Mesenchymal stem cell (in vitro differentiated cells and primary cell): ENCODE data around the gene ITM2A.

Source experiments
- DNase-seq: peaks from one replicate; pipeline ENCODE4 v3.0.0-alpha.2; 2013
- H2AFZ ChIP-seq: one replicate; pipeline ENCODE4 v1.6.1; 2013; ENCODE audit warnings: low read depth, mild to moderate bottlenecking, control low read depth, inconsistent platforms, low read length, moderate library complexity
- H2AK5ac ChIP-seq: 2 replicates; pipeline ENCODE4 v1.6.1; 2013; ENCODE audit warnings: low read length, moderate library complexity, mild to moderate bottlenecking, inconsistent platforms; ENCODE audit not compliant: severe bottlenecking
- H2BK120ac ChIP-seq: one replicate; pipeline ENCODE4 v1.6.1; 2013; ENCODE audit warnings: low read depth, mild to moderate bottlenecking, inconsistent platforms, low read length, moderate library complexity
- H2BK12ac ChIP-seq, 2 experiments: one replicate each; pipeline ENCODE4 v1.6.1; 2013; ENCODE audit warnings: inconsistent platforms in 2 of 2, low read length in 2 of 2, mild to moderate bottlenecking in 2 of 2, moderate library complexity in 2 of 2, control low read depth in 1 of 2
- H2BK15ac ChIP-seq: one replicate; pipeline ENCODE4 v1.6.1; 2013; ENCODE audit warnings: mild to moderate bottlenecking, low read depth, inconsistent platforms; ENCODE audit not compliant: poor library complexity, severe bottlenecking
- H2BK5ac ChIP-seq: 2 replicates; pipeline ENCODE4 v1.6.1; 2013; ENCODE audit warnings: low read depth, mild to moderate bottlenecking, low read length, control low read depth, inconsistent platforms; ENCODE audit not compliant: poor library complexity, severe bottlenecking
- H3K14ac ChIP-seq, 2 experiments: one replicate each; pipeline ENCODE4 v1.6.1; 2013; ENCODE audit warnings: inconsistent platforms in 2 of 2, low read length in 2 of 2, control low read depth in 1 of 2, mild to moderate bottlenecking in 1 of 2, moderate library complexity in 1 of 2
- H3K18ac ChIP-seq, 2 experiments: one replicate each; pipeline ENCODE4 v1.6.1; 2013; ENCODE audit warnings: inconsistent platforms in 2 of 2, low read length in 2 of 2, control low read depth in 1 of 2, low read depth in 1 of 2, mild to moderate bottlenecking in 1 of 2
- H3K23ac ChIP-seq, 2 experiments: one replicate each; pipeline ENCODE4 v1.6.1; 2013; ENCODE audit warnings: inconsistent platforms in 2 of 2, low read length in 2 of 2, mild to moderate bottlenecking in 2 of 2, moderate library complexity in 2 of 2, control low read depth in 1 of 2
- H3K27ac ChIP-seq: 2 replicates; pipeline ENCODE4 v1.5.1; 2013; ENCODE audit warnings: mild to moderate bottlenecking, moderate library complexity, low read length, control low read depth, inconsistent platforms; ENCODE audit not compliant: poor library complexity, severe bottlenecking
- H3K27me3 ChIP-seq, 2 experiments: 2 replicates each; pipeline versions ENCODE4 v1.6.1 to v1.7.0; 2013; ENCODE audit warnings: low read length in 2 of 2, mild to moderate bottlenecking in 2 of 2, moderate library complexity in 2 of 2, control low read depth in 1 of 2, inconsistent platforms in 1 of 2; ENCODE audit not compliant: control insufficient read depth in 1 of 2, insufficient read depth in 1 of 2
- H3K36me3 ChIP-seq, 2 experiments: 2 replicates each; pipeline versions ENCODE4 v1.6.1 to v1.7.0; 2013; ENCODE audit warnings: low read length in 2 of 2, control low read depth in 1 of 2, inconsistent platforms in 1 of 2, low read depth in 1 of 2, mild to moderate bottlenecking in 1 of 2; ENCODE audit not compliant: insufficient read depth in 2 of 2, control insufficient read depth in 1 of 2
- H3K4ac ChIP-seq, 2 experiments: one replicate each; pipeline ENCODE4 v1.6.1; 2013; ENCODE audit warnings: inconsistent platforms in 2 of 2, low read length in 2 of 2, mild to moderate bottlenecking in 2 of 2, moderate library complexity in 2 of 2, control low read depth in 1 of 2, low read depth in 1 of 2
- H3K4me1 ChIP-seq: 2 replicates; pipeline ENCODE4 v1.6.1; 2013; ENCODE audit warnings: low read depth, low read length, control low read depth; ENCODE audit not compliant: control insufficient read depth, insufficient read depth
- H3K4me2 ChIP-seq: 2 replicates; pipeline ENCODE4 v1.6.1; 2013; ENCODE audit warnings: low read length, mild to moderate bottlenecking, inconsistent platforms; ENCODE audit not compliant: poor library complexity, severe bottlenecking
- H3K4me3 ChIP-seq, 2 experiments: 2 replicates each; pipeline versions ENCODE4 v1.5.1 to v1.7.0; 2013; ENCODE audit warnings: low read length in 2 of 2, mild to moderate bottlenecking in 2 of 2, control low read depth in 1 of 2, low read depth in 1 of 2; ENCODE audit not compliant: insufficient read depth in 1 of 2
- H3K79me1 ChIP-seq: replicated peaks from 2 replicates; pipeline ENCODE4 v1.6.1; 2013; ENCODE audit warnings: mild to moderate bottlenecking, control low read depth, low read length, inconsistent platforms; ENCODE audit not compliant: poor library complexity, severe bottlenecking
- H3K9ac ChIP-seq: 2 replicates; pipeline ENCODE4 v1.7.0; 2013; ENCODE audit warnings: mild to moderate bottlenecking, low read length, moderate library complexity
- H3K9me3 ChIP-seq: 2 replicates; pipeline ENCODE4 v1.7.0; 2013; ENCODE audit warnings: mild to moderate bottlenecking, low read length; ENCODE audit not compliant: control insufficient read depth
- H4K8ac ChIP-seq: one replicate; pipeline ENCODE4 v1.6.1; 2013; ENCODE audit warnings: inconsistent platforms, mild to moderate bottlenecking, low read length, moderate library complexity
- H4K91ac ChIP-seq: one replicate; pipeline ENCODE4 v1.6.1; 2013; ENCODE audit warnings: mild to moderate bottlenecking, low read length, inconsistent platforms
- WGBS: methylation state at CpG from one replicate; pipeline ENCODE4 v1.1.7; 2013; ENCODE audit warnings: mixed read lengths; 5-methylcytosine and 5-hydroxymethylcytosine counted together

The ITM2A gene

GRCh38 chrX:79364306-79364705 lies 2.8 kb downstream of the ITM2A start:
- Histone ChIP-seq H2BK15ac (no peak overlapping the region), H3K27ac (no peak overlapping the region), H2BK5ac (no peak overlapping the region), H3K4me2 (no peak overlapping the region), H3K27me3 (no peaks in the 10 kb centered on the region), H2AK5ac (no peak overlapping the region), H3K9ac (no peak overlapping the region), H4K8ac (no peak overlapping the region), H3K4ac (no peak overlapping the region), H2BK12ac (no peak overlapping the region), H2AFZ (no peak overlapping the region), H3K18ac (no peak overlapping the region), H4K91ac (no peak overlapping the region), H2BK120ac (no peak overlapping the region), H3K14ac (no peak overlapping the region), H3K9me3 (no peaks in the 10 kb centered on the region), H3K4me3 (no peak overlapping the region), H3K23ac (no peak overlapping the region), H3K36me3 (no peaks in the 10 kb centered on the region), H3K4me1 (peaks cover 4% of the 10 kb centered on the region), H3K79me1 (no peaks in the 10 kb centered on the region)
- no peak for DNase-seq
- 44% methylated on average over 2 of the region's 5 CpGs for WGBS

GRCh38 chrX:79361192-79361870 lies 5.8 kb downstream of the ITM2A start:
- no CpG with 5 or more reads among the region's 6 CpGs for WGBS
- H3K79me1 ChIP-seq = no peaks in the 10 kb centered on the region
- no peak overlapping the region for H3K9ac ChIP-seq
- no peak overlapping the region for H3K27ac ChIP-seq
- no peak overlapping the region for H3K4me2 ChIP-seq
- H3K9me3 ChIP-seq = no peaks in the 10 kb centered on the region
- H4K8ac ChIP-seq = no peak overlapping the region
- H3K23ac ChIP-seq = no peak overlapping the region
- H2BK12ac ChIP-seq = no peak overlapping the region
- H2BK5ac ChIP-seq = no peak overlapping the region
- no peak overlapping the region for H3K18ac ChIP-seq
- H2BK15ac ChIP-seq = no peak overlapping the region
- H2AK5ac ChIP-seq = no peak overlapping the region
- no peak overlapping the region for H3K4me3 ChIP-seq
- no peaks in the 10 kb centered on the region for H3K36me3 ChIP-seq
- no peaks in the 10 kb centered on the region for H3K4me1 ChIP-seq
- no peak overlapping the region for H3K14ac ChIP-seq
- no peak overlapping the region for H2AFZ ChIP-seq
- no peak overlapping the region for H2BK120ac ChIP-seq
- H3K27me3 ChIP-seq = no peaks in the 10 kb centered on the region
- H3K4ac ChIP-seq = no peak overlapping the region
- H4K91ac ChIP-seq = no peak overlapping the region
- no peak for DNase-seq

GRCh38 chrX:79336869-79337815 lies 30.0 kb downstream of the ITM2A start:
- no peak overlapping the region for H3K14ac ChIP-seq
- no peak overlapping the region for H4K91ac ChIP-seq
- no peaks in the 10 kb centered on the region for H3K79me1 ChIP-seq
- no peak overlapping the region for H4K8ac ChIP-seq
- H2BK15ac ChIP-seq = no peak overlapping the region
- no peak overlapping the region for H3K18ac ChIP-seq
- H2BK12ac ChIP-seq = no peak overlapping the region
- no peak overlapping the region for H2BK120ac ChIP-seq
- WGBS = 80% methylated on average over 3 of the region's 5 CpGs
- no peaks in the 10 kb centered on the region for H3K4me1 ChIP-seq
- no peak overlapping the region for H3K27ac ChIP-seq
- no peak overlapping the region for H3K23ac ChIP-seq
- no peak overlapping the region for H3K9ac ChIP-seq
- no peak overlapping the region for H3K4me3 ChIP-seq
- no peak overlapping the region for H2AK5ac ChIP-seq
- no peaks in the 10 kb centered on the region for H3K36me3 ChIP-seq
- no peak overlapping the region for H3K4ac ChIP-seq
- no peaks in the 10 kb centered on the region for H3K27me3 ChIP-seq
- H2AFZ ChIP-seq = no peak overlapping the region
- no peaks in the 10 kb centered on the region for H3K9me3 ChIP-seq
- no peak for DNase-seq
- no peak overlapping the region for H3K4me2 ChIP-seq
- no peak overlapping the region for H2BK5ac ChIP-seq

GRCh38 chrX:79330022-79330421 lies 37.1 kb downstream of the ITM2A start:
- Histone ChIP-seq H4K8ac (no peak overlapping the region), H3K4me2 (no peak overlapping the region), H3K4me1 (no peaks in the 10 kb centered on the region), H3K27me3 (no peaks in the 10 kb centered on the region), H3K9ac (no peak overlapping the region), H3K14ac (no peak overlapping the region), H3K36me3 (no peaks in the 10 kb centered on the region), H2BK12ac (no peak overlapping the region), H3K18ac (no peak overlapping the region), H3K27ac (no peak overlapping the region), H3K4me3 (no peak overlapping the region), H3K79me1 (no peaks in the 10 kb centered on the region), H2AK5ac (no peak overlapping the region), H3K9me3 (no peaks in the 10 kb centered on the region), H2BK15ac (no peak overlapping the region), H4K91ac (no peak overlapping the region), H2BK120ac (no peak overlapping the region), H2AFZ (no peak overlapping the region), H2BK5ac (no peak overlapping the region), H3K4ac (no peak overlapping the region), H3K23ac (no peak overlapping the region)
- WGBS = 28% methylated on average over 1 of the region's 4 CpGs
- no peak for DNase-seq
